ENCODE measurements around the gene ZNF423.
"Not testable (repeated sequence)": the region's sequence is repeated elsewhere in the genome, so short reads cannot be mapped to it uniquely, and the experiment has no call there.

The ZNF423 gene

DNA sequence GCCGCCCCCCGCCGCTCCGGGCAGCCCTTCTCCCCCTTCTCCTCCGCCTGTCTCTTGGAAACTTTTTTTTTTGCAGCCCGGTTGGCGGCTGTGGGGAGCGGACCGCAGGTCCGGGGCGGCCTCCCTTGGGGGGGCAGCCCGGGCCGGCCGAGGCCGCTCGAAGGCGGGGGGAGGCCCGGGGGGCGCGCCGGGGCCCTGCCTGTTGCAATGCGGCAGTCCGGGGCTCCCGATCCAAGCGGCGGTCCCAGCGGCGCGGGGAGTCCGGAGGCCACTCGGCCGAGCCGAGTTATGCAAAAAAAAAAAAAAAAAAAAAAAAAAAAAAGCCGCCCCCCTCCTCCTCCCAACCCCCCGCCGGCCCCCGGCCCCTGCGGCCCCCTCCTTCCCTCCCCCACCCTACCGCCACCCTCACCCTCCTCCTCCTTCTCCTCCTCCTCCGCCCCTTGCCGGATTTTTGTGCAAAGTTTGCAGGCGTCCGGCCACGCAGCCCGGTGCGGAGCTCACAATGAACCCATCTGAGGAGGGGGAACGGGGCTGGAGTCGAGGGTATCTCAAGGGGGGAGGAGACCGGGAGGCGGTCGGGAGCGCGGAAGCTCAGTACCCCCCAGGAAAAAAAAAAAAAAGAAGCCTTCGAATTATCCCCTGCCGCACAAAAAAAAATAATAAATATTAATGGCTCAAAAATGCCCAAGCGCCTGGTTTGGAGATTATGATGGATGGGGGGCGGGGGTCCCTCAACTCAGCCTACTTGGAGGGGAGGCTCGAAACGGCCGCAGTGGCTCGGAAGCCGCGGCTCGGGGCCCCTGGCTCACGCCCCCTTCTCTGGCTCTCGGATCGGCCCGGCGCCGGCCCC, at the start of gene ZNF423:
Gene ZNF423 (minus strand): TSS at position 291 of the 850 bp plus-strand sequence. CDS start 338 bp downstream, outside the sequence.
- DNase-seq = no peak

DNA sequence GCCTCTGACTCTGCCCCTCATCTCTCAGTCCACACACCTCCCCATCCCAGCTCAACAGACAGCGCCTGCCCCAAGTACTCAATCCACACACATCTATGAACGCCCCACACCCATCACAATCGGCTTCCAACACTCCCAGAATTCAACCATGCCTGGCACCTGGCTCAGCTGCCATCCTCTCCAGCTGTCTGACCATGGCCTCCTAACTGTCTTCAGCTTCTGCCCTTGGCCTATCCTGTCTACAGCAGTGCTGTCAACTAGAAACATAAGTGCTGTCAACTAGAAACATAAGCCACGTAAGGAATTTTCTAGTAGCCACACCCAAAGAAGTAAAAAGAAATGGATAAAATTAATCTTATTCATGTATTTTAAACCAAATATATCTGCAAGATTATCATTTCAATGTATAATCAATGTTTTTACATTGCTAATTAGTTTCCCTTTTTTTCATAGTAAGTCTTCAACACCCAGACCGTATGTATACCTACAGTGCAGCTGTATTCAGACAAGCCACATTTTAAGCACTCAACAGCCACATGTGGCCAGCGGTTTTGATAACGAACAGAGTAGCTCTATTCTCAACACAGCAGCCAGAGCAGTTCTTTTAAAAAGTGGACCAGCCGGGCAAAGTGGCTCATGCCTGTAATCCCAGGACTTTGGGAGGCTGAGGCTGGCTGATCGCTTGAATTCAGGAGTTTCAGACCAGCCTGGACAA, 48.6 kb upstream of the ZNF423 start:
- DNase-seq = no peak

DNA sequence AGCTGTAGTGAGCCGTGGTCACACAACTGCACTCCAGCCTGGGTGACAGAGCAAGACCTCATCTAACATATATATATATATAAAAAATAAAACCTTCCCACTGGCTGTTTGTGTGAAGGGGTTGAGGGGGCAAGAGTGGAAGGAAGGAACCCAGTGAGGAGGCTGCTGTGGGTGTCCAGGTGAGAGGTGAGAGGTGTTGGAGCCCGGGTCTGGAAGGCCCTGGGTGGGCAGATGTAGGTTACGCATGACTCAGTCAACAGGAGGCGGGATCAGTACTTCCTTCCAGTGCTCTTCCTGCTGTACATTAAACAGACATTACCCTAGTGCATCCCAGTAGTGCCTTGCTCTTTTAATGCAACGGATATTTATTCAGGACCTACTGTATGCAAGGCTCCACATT, 47.0 kb upstream of the ZNF423 start:
- DNase-seq = no peak

DNA sequence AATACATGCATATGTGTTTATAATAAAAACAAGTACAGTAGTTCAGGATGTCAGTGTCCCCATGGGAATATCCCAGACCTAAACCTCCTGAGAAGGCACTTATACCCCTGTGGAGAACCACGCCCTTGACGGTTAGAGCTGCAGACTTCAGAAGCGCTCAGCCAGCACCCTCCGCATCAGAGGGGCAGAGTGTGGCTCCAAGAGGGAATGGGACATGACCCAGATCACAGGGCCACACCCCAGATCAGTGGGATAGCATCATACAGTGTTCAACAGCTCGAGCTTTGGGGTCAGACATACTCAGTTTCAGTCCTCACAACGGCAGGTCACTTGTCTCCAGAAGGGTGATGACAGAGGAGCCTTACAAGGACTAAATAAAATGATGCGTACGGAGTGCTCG, 45.8 kb upstream of the ZNF423 start:
- DNase-seq = no peak

- DNase-seq = no peak
Observed at GRCh38 chr16:49900875-49901274, 45.0 kb upstream of the ZNF423 start.

DNA sequence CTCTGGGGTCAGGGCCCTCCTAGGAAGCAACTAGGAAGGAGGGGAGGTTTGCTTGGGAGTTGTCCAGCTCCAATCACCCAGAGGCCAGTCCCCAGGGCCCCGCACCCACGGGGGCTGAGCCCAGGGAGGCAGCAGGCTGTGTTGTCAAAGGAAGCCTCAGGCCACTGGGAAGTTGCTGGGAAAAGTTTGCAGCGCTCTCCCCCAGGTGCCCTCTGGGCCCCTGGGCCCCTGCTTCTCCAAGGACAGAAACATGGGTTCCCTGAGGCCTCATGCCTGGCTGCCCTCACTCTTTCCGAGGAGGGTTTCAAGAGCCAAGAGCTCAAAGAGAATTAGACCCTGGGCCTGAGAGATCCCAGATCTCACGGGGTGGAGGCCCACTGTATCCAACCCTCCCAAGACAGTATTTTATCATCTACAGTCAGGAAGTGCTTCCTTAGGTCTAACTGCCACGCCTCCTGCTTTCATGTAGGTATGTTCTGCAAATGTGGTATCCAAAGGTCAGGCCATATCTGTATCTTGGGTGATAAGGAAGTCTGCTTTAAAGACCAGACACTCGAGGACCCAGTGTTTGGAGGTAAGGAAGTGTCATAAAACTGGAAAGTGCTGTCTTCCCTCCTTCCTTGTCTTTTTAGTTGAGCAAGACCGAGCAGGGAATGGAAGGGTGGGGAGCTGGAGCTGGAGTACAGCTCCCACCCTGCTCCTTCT, 44.2 kb upstream of the ZNF423 start:
- no peak for DNase-seq

GRCh38 chr16:49896447-49896964, 40.6 kb upstream of the ZNF423 start:
- no peak for DNase-seq

DNA sequence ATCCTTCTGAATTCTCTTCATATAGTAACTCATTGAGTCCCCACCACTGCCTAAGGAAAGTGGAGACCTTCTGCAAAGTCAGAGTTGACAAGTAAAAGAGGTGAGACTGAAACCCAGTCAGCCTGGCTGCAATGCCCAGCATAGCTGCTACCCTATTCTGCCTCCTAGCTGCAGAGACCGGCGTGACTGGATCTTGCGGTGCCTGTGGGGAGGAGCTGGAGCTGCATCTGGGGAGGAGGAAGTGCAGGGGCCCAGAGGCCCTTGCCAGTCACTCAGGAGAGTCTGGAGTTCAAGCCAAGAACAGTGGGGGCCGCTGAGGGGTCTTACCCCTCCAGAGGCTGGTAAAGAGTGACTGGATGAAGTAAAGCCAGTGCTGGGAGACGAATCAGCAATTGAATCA, 35.0 kb upstream of the ZNF423 start:
- no peak for DNase-seq

- no peak for DNase-seq
Observed at GRCh38 chr16:49889725-49890397, 33.9 kb upstream of the ZNF423 start.

GRCh38 chr16:49886554-49887094, 30.7 kb upstream of the ZNF423 start:
- no peak for DNase-seq

- no peak for DNase-seq
Observed at GRCh38 chr16:49884033-49885015, 28.4 kb upstream of the ZNF423 start.

- no peak for DNase-seq
Observed at GRCh38 chr16:49883076-49884014, 27.4 kb upstream of the ZNF423 start.

- DNase-seq = no peak
Observed at GRCh38 chr16:49881890-49882289, 26.0 kb upstream of the ZNF423 start.

- not testable (repeated sequence) for DNase-seq
Observed at GRCh38 chr16:49878540-49878939, 22.6 kb upstream of the ZNF423 start.

DNA sequence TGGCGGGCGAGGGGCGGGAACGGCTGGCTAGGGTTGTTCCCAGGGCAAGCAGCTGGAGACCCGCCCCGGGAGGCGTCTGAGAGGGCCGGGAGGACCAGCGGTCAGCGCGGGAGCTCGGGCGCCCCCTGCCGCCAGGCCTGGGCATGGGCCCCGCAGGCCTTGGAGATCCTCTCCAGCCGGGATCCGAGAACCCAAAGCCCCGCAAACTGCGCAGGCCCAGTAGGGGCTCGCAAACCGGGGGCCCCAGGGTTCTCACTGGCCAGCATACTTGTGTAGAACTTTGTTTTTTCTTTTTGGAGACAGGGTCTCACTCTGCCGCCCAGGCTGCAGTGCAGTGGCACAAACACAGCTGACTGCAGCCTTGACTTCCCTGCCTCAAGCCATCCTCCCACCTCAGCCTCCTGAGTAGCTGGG, 20.8 kb upstream of the ZNF423 start:
- DNase-seq = no peak

DNA sequence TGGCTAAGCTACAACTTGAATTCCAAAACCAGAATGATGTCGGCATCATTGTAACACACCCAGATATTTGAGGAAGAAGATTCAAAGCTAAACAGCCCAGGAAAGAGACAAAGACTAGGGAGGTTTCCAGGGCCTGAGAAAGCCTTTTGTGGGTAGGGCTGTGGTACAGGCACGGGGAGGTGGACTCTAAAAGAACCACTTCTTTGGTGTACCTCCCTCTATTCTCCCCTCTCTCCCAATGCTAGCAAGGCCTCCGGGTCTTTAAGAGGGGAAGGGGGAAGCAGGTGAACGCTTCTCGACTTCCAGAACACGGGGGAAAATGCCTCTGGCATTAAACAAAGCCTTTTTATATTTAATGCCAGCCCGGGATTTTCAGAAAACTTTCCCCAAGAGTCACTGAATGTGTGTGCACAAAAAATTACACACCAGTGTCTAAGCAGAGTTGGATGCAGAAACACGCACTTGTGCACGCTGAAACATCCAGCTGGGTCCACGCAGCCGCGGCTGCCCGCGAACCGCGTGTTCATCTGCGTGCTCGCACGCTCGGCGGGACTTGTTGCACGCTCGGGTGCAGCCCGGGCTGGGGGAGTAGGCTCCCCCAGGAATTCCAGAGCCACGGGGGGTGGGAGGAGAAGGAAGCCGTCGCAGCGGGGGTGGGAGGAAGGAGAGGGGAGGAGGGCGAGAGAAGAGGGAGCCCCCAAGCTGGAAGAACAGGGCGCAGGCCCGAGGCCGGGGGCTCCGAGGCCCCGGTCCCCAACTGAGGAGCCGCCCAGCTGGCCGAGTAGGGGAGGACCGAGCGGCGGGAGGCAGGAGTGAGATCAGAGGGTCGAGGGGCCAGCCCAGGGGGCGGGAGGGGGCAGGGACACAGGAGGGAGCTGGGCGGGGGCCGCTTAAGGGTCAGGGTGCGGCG, 20.1 kb upstream of the ZNF423 start:
- no peak for DNase-seq

- no peak for DNase-seq
Observed at GRCh38 chr16:49874613-49875237, 18.8 kb upstream of the ZNF423 start.

GRCh38 chr16:49871824-49872223, 15.9 kb upstream of the ZNF423 start:
- not testable (repeated sequence) for DNase-seq

Measured in activated T-cell treated with anti-CD3 and anti-CD28 coated beads for 4 hours (primary cell).